SIG-M5 (cell line): ENCODE data around the gene ADAR.

ENCODE experiments used
- DNase-seq: peaks from one replicate; lab custom pipeline; 2025; lab: John Stamatoyannopoulos, UW

Gene ADAR

GRCh38 chr1:154557939-154558719 lies 49.9 kb downstream of the ADAR start, which contains the start of gene UBE2Q1:
TSS of gene UBE2Q1 (minus strand) at chr1:154558662. CDS start at chr1:154558553, 109 bp downstream.
- no peak for DNase-seq

- DNase-seq, result no peak
These were observed 50.6 kb downstream of the ADAR start for GRCh38 chr1:154557248-154557938.

GRCh38 chr1:154556422-154556821 lies 51.6 kb downstream of the ADAR start:
- DNase-seq, result no peak

DNA sequence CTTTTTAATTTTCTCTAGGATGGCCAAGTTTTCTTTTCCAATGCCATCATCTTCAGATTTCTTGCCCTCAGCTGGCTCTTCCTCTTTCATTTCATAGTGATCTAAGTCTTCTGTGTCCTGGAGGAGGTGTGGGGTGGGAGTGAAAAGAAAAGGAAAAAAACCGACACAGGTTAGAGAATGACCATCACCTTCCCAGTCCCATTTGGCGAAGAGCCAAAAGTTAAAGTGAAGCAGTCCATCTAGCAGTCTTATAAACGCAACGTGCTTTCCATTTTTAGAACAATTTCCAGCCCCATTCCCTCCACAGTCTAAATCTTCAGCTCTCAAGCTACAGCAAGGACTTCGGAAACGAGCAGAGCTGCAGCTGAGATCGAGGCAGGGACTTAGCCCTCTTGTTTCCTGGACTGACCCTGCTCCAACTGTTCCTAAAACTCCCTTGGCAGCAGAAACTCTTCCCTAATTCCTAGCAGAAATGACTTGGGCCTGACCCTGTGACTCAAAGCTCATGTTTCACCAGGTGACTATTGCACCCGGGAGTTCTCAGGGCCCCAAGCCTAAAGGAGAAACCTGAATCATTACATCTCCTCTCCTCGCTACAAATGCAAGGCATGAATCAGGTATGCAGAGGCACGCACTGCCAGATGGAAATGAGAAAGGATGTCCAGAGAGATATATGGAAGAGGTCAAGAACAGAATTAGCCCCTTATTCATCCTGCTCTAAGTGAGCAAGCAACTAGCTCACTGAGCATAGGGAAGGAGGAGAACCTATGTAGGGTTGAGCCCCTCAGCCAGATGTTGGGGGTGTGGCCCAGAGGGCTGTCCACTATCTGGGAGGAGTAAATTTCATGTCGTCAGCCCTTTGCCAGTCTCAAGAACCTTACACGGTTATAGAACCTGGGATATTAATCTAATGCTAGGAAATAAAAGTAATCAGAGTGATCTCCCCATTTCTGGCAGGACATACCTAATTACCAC lies 54.6 kb downstream of the ADAR start:
- no peak for DNase-seq

DNA sequence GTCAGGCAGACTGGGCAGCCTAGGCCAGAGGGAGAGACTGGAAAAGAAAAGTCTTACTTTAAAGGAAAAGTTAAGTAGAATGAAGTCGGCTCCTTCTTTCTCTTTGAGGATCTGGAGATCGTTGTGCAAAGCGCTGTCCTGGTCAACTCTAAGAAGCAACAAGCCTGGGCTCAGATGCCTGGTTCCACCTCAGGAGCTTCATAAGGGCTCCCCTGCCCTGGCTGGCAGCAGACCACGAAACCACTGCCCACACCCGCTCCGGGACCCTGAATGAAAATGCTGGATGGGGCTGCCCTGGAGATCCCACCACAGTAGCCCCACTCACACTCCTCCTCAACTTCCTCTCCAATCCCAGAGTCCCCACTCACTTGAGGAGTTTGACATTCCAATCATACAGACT lies 56.0 kb downstream of the ADAR start:
- no peak for DNase-seq

DNA sequence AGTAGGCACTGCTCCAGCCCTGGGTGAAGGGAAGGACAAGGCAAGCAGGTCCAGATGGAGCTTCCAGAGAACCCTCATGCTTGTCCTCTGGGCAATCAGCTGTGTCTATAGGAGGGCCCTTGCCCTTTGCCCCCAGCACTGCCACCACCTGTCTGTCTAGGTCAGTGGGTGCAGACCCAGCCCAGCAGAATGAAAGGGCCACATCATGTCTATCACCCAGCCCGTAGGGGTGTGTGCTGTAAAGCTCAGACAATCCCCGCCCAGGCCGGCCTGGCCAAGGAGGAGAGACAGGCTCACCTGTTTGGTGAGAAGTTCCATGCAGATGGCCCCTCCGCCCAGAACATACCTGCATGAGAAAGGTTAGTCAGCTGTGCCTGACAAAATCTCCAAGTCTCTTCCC lies 56.5 kb downstream of the ADAR start:
- DNase-seq, result no peak

DNA sequence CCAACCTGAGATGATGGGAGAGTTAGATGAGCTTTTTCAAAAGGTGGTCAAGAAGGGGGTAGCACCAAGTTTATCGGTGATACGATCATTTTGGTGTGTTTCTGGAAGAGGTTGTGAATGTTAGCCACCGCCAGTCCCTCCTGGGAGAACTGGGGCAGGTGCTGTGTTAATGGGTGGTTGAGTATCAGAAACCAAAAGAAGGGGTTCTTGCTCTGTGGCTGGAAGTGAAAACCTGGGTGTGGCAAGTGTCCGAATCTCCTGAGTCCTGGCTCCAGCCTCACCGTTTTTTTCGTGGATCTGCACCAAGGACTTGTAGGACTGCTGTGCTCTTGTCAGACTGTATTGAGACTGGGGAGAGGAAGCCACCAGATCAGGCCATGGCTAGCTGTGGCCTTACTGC lies 57.3 kb downstream of the ADAR start:
- no peak for DNase-seq

GRCh38 chr1:154550070-154550469 lies 57.9 kb downstream of the ADAR start:
- DNase-seq, result no peak

DNA sequence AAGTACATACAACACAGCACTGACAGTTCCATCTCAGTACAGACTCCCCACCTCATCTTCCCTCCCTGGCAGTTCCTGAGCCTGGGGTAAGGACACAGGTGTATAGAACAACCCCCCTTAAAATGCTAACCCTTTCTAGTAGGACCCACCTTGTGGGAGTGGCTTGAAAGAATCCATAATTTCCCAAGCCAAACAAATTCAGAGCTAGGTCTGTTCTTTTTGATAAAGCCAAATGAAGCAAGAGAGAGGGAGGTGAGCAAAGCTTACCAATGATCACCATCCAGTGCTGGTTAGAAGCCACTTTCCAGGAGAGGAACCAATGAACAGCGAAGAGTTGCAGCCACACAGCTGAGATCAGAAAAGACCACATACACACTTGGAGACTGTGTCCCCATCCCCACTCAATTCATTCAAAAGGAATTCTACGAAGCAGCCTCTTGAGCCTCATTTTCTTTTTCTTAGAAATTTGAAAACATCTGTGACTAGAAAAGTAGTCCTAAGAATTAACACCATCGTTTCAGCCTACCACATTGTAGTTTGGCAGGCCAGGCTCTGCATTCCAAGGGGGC lies 58.7 kb downstream of the ADAR start:
- no peak for DNase-seq

DNA sequence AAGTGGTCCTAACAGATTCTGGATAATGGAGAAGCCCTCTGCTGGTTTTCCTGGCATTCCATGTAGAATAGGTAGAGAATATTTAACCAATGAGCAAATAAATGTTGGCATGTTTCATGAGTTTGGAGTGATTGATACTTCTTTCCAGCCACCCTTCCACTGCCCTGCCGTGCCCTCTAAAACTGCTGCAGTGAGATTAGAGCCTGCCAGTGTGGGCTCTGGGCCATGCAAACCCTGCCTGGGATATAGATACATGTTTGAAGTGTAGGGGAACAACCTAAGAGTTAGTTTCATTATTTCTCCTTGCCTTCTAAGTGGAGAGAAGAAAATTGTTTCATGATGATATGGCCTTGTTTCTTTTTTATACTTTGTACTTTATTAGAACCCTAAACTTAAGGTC lies 60.0 kb downstream of the ADAR start:
- no peak for DNase-seq

- DNase-seq, result no peak
These were observed 60.8 kb downstream of the ADAR start for GRCh38 chr1:154547105-154547732.

DNA sequence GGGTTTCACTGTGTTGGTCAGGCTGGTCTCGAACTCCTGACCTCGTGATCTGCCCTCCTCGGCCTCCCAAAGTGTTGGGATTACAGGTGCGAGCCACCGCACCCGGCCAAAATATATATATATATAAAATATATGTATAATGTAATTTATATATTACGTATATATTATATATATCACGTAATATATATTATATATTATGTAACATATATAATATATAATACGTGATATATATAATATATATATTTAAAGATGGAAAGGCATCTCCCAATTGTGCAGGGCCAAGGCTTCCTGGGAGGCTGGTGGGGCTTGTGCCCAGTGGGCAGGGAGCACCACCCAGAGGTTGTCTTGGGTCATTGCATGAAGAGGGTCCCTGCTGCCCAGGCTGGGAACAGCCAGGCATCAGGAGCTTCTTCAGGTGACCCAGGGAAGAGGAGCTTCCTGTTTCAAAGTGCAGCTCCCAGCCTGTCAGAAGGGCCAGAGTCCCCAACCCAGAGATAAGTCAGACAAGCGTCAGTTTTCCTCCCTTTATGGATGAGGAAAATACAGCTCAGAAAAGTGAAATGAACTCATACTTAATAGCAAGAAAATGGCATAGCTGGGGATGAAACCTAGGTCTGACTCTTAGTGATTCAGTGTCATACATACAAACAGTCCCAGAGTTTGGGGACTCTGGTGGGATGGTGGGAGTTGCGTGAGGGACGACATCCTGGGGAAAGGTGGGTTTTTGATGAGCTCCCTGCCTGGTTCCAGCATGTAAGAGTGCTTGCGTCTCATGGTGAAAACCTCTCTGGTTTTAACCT lies 61.5 kb downstream of the ADAR start:
- no peak for DNase-seq

- no peak for DNase-seq
These were observed 66.8 kb downstream of the ADAR start for GRCh38 chr1:154541231-154541630.

DNA sequence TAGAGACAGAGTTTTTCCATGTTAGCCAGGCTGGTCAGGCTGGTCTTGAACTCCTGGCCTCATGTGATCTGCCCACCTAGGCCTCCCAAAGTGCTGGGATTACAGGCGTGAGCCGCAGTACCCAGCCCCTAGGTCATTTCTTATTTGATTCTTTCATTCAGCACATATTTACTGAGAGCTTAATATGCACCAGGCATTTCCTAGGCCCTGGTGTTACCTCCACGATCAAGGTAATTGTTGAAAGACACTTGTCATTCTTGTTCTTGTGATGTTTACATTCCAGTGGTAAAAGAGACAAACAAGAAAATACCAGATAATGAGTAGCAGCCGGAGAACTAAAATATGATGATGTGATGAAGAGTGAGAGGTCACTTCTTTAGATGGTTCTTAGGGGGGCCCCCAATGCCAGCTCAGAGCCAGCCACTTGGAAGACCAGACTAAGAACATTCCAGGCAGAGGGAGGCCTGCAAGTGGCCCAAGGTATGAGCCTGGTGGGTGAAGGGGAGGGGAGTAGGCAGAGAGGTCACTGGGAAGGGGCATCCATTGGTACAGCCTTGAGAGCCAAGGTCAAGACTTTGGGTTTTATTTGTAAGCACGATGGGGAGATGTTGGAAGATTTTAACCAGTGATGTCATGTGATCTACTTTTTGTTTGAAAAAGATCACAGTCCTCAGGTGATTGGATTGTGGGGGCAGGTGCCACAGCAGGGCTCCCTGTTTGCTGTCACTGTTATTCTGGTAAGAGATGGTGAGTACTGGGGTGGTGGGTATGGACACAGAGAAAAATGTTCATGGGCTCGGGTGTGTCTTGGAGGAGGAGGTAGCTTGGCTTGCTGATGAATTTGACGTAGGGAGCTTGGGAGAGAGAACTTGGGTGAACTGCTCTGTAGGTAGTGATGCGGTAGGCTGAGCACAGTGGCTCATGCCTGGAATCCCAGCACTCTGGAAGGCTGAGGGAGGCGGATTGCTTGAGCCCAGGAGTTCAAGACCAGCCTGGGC lies 68.2 kb downstream of the ADAR start:
- DNase-seq, result no peak

DNA sequence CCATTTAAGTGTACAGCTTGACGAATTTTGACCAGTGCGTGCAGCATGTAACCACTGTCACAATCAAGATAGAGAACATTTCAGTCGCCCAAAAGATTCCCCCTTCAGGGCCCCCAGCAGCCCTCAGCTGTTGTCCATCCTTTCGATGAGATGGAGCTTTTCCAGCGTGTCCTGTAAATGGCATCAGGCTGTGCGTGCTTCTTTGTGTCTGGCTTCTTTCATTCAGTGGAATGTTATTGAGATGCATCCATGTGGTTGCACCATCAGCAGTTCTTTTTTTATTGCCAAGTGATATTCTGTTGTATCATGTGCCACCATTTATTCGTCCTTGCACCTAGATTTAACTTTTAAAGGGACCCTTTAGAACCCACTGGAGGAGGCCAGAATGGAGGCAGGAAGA lies 71.4 kb downstream of the ADAR start:
- DNase-seq, result no peak

GRCh38 chr1:154533952-154534844 lies 73.8 kb downstream of the ADAR start:
- no peak for DNase-seq
